Neural cell (in vitro differentiated cells): Measurements from ENCODE around the gene TMEM171.

Source experiments
- CTCF ChIP-seq: fragments of 450-650 bp; IDR thresholded peaks from 2 replicates; pipeline ENCODE4 v1.5.1; 2014; ENCODE audit warnings: antibody characterized with exemption, mild to moderate bottlenecking, moderate library complexity; ENCODE audit not compliant: poor library complexity, severe bottlenecking
- EZH2 ChIP-seq: fragments of 200-600, 300-800 bp; shearing (Covaris generic), sonication (generic); IDR thresholded peaks from 2 replicates; pipeline ENCODE4 v1.6.1; 2014; ENCODE audit warnings: antibody characterized with exemption, low read length, borderline replicate concordance, mild to moderate bottlenecking; ENCODE audit not compliant: insufficient read depth, poor library complexity, severe bottlenecking
- MXI1 ChIP-seq: fragments of 450-650 bp; conservative IDR thresholded peaks from 2 replicates; pipeline ENCODE4 v1.6.1; 2014; ENCODE audit warnings: antibody characterized with exemption, mild to moderate bottlenecking; ENCODE audit not compliant: poor library complexity, severe bottlenecking
- POLR2AphosphoS5 ChIP-seq: IDR thresholded peaks from 2 replicates; pipeline ENCODE4 v1.6.1; 2012
- RAD21 ChIP-seq: fragments of 450-650 bp; conservative IDR thresholded peaks from 2 replicates; pipeline ENCODE4 v1.6.1; 2014; ENCODE audit warnings: antibody characterized with exemption, mild to moderate bottlenecking, moderate library complexity
- REST ChIP-seq: IDR thresholded peaks from 2 replicates; pipeline ENCODE4 v1.6.1; 2012; ENCODE audit warnings: borderline replicate concordance
- TAF1 ChIP-seq: IDR thresholded peaks from 2 replicates; pipeline ENCODE4 v1.6.1; 2012; ENCODE audit warnings: low read depth

- no peak for TF ChIP-seq TAF1
- no peak for TF ChIP-seq CTCF
- TF ChIP-seq POLR2AphosphoS5: no peak
- no peak for TF ChIP-seq RAD21
- TF ChIP-seq REST: no peak
- no peak for TF ChIP-seq EZH2
- TF ChIP-seq MXI1: no peak
Observed at GRCh38 chr5:73171495-73171894, 51.1 kb downstream of the TMEM171 start.
